Measurements from ENCODE around the gene TSEN54. TPM values are rescaled to one million over a fixed set of nuclear protein-coding genes. Genes with fewer than 3 reads are reported as not detected.

TSEN54 gene
- total RNA-seq, 1 experiment from 2014 or later, result 87.3 TPM

DNA sequence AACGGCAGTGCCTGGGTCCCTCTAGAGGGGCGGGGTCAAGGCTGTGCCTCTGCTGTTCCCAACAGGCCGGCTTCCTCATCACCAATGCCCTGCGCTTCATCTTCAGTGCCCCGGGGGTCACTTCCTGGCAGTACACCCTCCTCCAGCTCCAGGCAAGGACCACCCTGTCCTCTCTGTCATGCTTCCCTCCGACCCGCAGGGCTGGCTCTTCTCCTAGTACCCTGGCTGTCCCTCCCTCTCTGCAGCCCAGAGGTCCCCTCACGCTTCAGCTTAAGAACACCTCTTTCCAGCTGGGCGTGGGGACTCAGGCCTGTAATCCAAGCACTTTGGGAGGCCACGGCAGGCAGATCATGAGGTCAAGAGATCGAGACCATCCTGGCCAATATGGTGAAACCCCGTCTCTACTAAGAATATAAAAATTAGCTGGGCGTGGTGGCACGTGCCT lies 26.8 kb upstream of the TSEN54 start:
- RAD21 ChIA-PET (ENCODE audit: low non-redundant PET in 1 of 2, low total read pairs in 2 of 2, uncharacterized antibody in 2 of 2, unreplicated experiment in 2 of 2), result no interaction called here

More for the DNA sequence above, 26.8 kb upstream of the TSEN54 start:
- no peaks in the 10 kb centered on the region for H3K27me3 ChIP-seq (ENCODE audit: insufficient read depth, low read length)
- ChIA-PET CTCF (no interaction called here), POLR2A (no interaction called here)
- no peak overlapping the region for H3K4me2 ChIP-seq (ENCODE audit: low read length)
- no peaks in the 10 kb centered on the region for H3K79me2 ChIP-seq (ENCODE audit: insufficient read depth, low read length)
- ATAC-seq (no peak), DNase-seq (ENCODE audit: low read depth, low spot score) (no peak)
- H3K36me3 ChIP-seq (ENCODE audit: control insufficient read depth in 1 of 2, insufficient read depth in 2 of 2, low read length in 2 of 2), result peaks cover 0 to 2% of the 10 kb centered on the region in 2 experiments; a peak in 1 of 4 replicates
- H3K27ac ChIP-seq (ENCODE audit: low read depth, low read length), result no peak overlapping the region
- intact Hi-C loops (cut with micrococcal nuclease), result no loop called here
- H3K4me3 ChIP-seq (replicated peaks in 1 of 2; ENCODE audit: low read depth in 1 of 2, low read length in 2 of 2), result no peak overlapping the region
- no peaks in the 10 kb centered on the region for H3K4me1 ChIP-seq (ENCODE audit: control insufficient read depth in 1 of 2, insufficient read depth in 2 of 2, low read length in 2 of 2)
- no peaks in the 10 kb centered on the region for H4K20me1 ChIP-seq (ENCODE audit: insufficient read depth)
- H3K9me3 ChIP-seq (ENCODE audit: control insufficient read depth in 1 of 2, insufficient read depth in 1 of 2, low read depth in 1 of 2, low read length in 2 of 2), result no peaks in the 10 kb centered on the region
- no peak overlapping the region for H3K9ac ChIP-seq (ENCODE audit: low read length)
- H3K9me2 ChIP-seq (ENCODE audit: insufficient read depth), result no peaks in the 10 kb centered on the region
- BruUV-seq (replicated peaks), result no TSS peak
- TF ChIP-seq, protein P1, sequence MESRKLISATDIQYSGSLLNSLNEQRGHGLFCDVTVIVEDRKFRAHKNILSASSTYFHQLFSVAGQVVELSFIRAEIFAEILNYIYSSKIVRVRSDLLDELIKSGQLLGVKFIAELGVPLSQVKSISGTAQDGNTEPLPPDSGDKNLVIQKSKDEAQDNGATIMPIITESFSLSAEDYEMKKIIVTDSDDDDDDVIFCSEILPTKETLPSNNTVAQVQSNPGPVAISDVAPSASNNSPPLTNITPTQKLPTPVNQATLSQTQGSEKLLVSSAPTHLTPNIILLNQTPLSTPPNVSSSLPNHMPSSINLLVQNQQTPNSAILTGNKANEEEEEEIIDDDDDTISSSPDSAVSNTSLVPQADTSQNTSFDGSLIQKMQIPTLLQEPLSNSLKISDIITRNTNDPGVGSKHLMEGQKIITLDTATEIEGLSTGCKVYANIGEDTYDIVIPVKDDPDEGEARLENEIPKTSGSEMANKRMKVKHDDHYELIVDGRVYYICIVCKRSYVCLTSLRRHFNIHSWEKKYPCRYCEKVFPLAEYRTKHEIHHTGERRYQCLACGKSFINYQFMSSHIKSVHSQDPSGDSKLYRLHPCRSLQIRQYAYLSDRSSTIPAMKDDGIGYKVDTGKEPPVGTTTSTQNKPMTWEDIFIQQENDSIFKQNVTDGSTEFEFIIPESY (IDR thresholded peaks at IDR 0.05; ENCODE audit: extremely low read depth, insufficient replicate concordance, low read length), result no peak
- TF ChIP-seq, protein P2, sequence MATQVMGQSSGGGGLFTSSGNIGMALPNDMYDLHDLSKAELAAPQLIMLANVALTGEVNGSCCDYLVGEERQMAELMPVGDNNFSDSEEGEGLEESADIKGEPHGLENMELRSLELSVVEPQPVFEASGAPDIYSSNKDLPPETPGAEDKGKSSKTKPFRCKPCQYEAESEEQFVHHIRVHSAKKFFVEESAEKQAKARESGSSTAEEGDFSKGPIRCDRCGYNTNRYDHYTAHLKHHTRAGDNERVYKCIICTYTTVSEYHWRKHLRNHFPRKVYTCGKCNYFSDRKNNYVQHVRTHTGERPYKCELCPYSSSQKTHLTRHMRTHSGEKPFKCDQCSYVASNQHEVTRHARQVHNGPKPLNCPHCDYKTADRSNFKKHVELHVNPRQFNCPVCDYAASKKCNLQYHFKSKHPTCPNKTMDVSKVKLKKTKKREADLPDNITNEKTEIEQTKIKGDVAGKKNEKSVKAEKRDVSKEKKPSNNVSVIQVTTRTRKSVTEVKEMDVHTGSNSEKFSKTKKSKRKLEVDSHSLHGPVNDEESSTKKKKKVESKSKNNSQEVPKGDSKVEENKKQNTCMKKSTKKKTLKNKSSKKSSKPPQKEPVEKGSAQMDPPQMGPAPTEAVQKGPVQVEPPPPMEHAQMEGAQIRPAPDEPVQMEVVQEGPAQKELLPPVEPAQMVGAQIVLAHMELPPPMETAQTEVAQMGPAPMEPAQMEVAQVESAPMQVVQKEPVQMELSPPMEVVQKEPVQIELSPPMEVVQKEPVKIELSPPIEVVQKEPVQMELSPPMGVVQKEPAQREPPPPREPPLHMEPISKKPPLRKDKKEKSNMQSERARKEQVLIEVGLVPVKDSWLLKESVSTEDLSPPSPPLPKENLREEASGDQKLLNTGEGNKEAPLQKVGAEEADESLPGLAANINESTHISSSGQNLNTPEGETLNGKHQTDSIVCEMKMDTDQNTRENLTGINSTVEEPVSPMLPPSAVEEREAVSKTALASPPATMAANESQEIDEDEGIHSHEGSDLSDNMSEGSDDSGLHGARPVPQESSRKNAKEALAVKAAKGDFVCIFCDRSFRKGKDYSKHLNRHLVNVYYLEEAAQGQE (IDR thresholded peaks at IDR 0.05; ENCODE audit: low read depth), result no peak
- TF ChIP-seq, protein P3, sequence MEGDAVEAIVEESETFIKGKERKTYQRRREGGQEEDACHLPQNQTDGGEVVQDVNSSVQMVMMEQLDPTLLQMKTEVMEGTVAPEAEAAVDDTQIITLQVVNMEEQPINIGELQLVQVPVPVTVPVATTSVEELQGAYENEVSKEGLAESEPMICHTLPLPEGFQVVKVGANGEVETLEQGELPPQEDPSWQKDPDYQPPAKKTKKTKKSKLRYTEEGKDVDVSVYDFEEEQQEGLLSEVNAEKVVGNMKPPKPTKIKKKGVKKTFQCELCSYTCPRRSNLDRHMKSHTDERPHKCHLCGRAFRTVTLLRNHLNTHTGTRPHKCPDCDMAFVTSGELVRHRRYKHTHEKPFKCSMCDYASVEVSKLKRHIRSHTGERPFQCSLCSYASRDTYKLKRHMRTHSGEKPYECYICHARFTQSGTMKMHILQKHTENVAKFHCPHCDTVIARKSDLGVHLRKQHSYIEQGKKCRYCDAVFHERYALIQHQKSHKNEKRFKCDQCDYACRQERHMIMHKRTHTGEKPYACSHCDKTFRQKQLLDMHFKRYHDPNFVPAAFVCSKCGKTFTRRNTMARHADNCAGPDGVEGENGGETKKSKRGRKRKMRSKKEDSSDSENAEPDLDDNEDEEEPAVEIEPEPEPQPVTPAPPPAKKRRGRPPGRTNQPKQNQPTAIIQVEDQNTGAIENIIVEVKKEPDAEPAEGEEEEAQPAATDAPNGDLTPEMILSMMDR (IDR thresholded peaks at IDR 0.05 in 2 of 3, conservative IDR thresholded peaks at IDR 0.05 in 1 of 3; ENCODE audit: borderline replicate concordance in 1 of 3, insufficient read depth in 1 of 3, low read depth in 2 of 3, low read length in 2 of 3), result no peak
- TF ChIP-seq POLR2AphosphoS5 (IDR thresholded peaks at IDR 0.05; ENCODE audit: low read depth, low read length) (no peak), JUND (IDR thresholded peaks at IDR 0.05) (no peak), ATF3 (IDR thresholded peaks at IDR 0.05) (no peak), EGR1 (IDR thresholded peaks at IDR 0.05; ENCODE audit: low read depth) (no peak), TCF7L2 (IDR thresholded peaks at IDR 0.05; ENCODE audit: borderline replicate concordance, extremely low read depth, insufficient read depth, insufficient read length) (no peak), POLR2A (IDR thresholded peaks at IDR 0.05; ENCODE audit: borderline replicate concordance, extremely low read depth, insufficient read depth, insufficient read length) (no peak), RAD21 (IDR thresholded peaks at IDR 0.05; ENCODE audit: low read depth) (no peak), SIN3A (IDR thresholded peaks at IDR 0.05; ENCODE audit: low read depth) (no peak), CEBPB (IDR thresholded peaks at IDR 0.05; ENCODE audit: low read depth) (no peak), EZH2 (IDR thresholded peaks at IDR 0.05) (no peak), CBX3 (IDR thresholded peaks at IDR 0.05; ENCODE audit: low read depth) (no peak), ZNF274 (IDR thresholded peaks at IDR 0.05; ENCODE audit: low read depth, low read length) (no peak), ELF1 (IDR thresholded peaks at IDR 0.05; ENCODE audit: borderline replicate concordance, low read depth) (no peak), ZFX (IDR thresholded peaks at IDR 0.05) (no peak), MAX (IDR thresholded peaks at IDR 0.05) (no peak), EZH2phosphoT487 (IDR thresholded peaks at IDR 0.05; ENCODE audit: borderline replicate concordance) (no peak), YY1 (IDR thresholded peaks at IDR 0.05; ENCODE audit: extremely low read depth, insufficient replicate concordance, low read depth, low read length) (no peak)
- no peak overlapping the region for H2AFZ ChIP-seq (ENCODE audit: low read depth, low read length, poor library complexity, severe bottlenecking)
